K562 (cell line): ENCODE data around the gene GBX1. TPM values are rescaled to one million over a fixed set of nuclear protein-coding genes. Genes with fewer than 3 reads are reported as not detected.
A peak's percentile ranks its signal among the peaks of the same experiment; 100 is the strongest.

Source experiments
- CHCHD3 ChIP-seq: fragments of 250-450 bp; sonication (Bioruptor Pico); IDR thresholded peaks from 2 replicates; pipeline ENCODE4 v2.1.2; 2022; ENCODE audit warnings: mild to moderate bottlenecking
- CXXC5 ChIP-seq: fragments of 250-450 bp; sonication (Bioruptor Pico); IDR thresholded peaks from 2 replicates; pipeline ENCODE4 v1.8.0; 2022; ENCODE audit warnings: inconsistent platforms, mild to moderate bottlenecking, moderate library complexity
- DPF2 ChIP-seq: fragments of 450-650 bp; IDR thresholded peaks from 2 replicates; pipeline ENCODE4 v1.6.1; 2016
- ESRRA ChIP-seq: fragments of 450-650 bp; IDR thresholded peaks from 2 replicates; pipeline ENCODE4 v1.6.1; 2014; ENCODE audit warnings: low read depth, mild to moderate bottlenecking, moderate library complexity, borderline replicate concordance
- GATA2 ChIP-seq: sonication (generic); formaldehyde crosslinking; IDR thresholded peaks from 2 replicates; pipeline ENCODE4 v1.4.0; 2020; ENCODE audit warnings: mild to moderate bottlenecking, missing genetic modification reagents
- LEF1 ChIP-seq: fragments of 450-650 bp; IDR thresholded peaks from 2 replicates; pipeline ENCODE4 v1.6.1; 2016; ENCODE audit warnings: mild to moderate bottlenecking
- MAFG ChIP-seq: fragments of 450-650 bp; conservative IDR thresholded peaks from 2 replicates; pipeline ENCODE4 v1.6.1; 2016; ENCODE audit warnings: missing genetic modification characterization, missing compliant biosample characterization
- MEIS2 ChIP-seq: fragments of 450-650 bp; IDR thresholded peaks from 2 replicates; pipeline ENCODE4 v1.6.1; 2014; ENCODE audit warnings: mild to moderate bottlenecking; ENCODE audit not compliant: partially characterized antibody
- NFE2L1 ChIP-seq: fragments of 450-650 bp; IDR thresholded peaks from 2 replicates; pipeline ENCODE4 v1.6.1; 2016; ENCODE audit warnings: missing genetic modification characterization, low read depth, mild to moderate bottlenecking, missing compliant biosample characterization, moderate library complexity, borderline replicate concordance
- PHF20 ChIP-seq: fragments of 450-650 bp; IDR thresholded peaks from 2 replicates; pipeline ENCODE4 v1.6.1; 2018; ENCODE audit not compliant: partially characterized antibody
- PHF21A ChIP-seq: fragments of 450-650 bp; IDR thresholded peaks from 2 replicates; pipeline ENCODE4 v1.6.1; 2017; ENCODE audit warnings: low read depth, borderline replicate concordance
- REST ChIP-seq, 2 experiments: fragments of 450-650 bp; formaldehyde crosslinking in 1 of 2; IDR thresholded peaks; 2 replicates each; pipeline versions ENCODE4 v1.4.0 to v1.6.1; 2014 to 2020; ENCODE audit warnings: mild to moderate bottlenecking in 2 of 2, borderline replicate concordance in 1 of 2, low read depth in 1 of 2
- TEAD4 ChIP-seq, 2 experiments: sonication (generic) in 1 of 2; formaldehyde crosslinking in 1 of 2; IDR thresholded peaks; 2 replicates each; pipeline versions ENCODE4 v1.6.1 to v1.8.0; 2012 to 2022; ENCODE audit warnings: borderline replicate concordance in 1 of 2, inconsistent platforms in 1 of 2, low read length in 1 of 2, mild to moderate bottlenecking in 1 of 2, missing genetic modification reagents in 1 of 2
- THAP12 ChIP-seq: fragments of 250-450 bp; sonication (Bioruptor Pico); IDR thresholded peaks from 2 replicates; pipeline ENCODE4 v1.9.0; 2021; ENCODE audit warnings: mild to moderate bottlenecking, inconsistent platforms
- ZFP30 ChIP-seq: fragments of 250-450 bp; sonication (Bioruptor Pico); IDR thresholded peaks from 2 replicates; pipeline ENCODE4 v1.8.0; 2022; ENCODE audit warnings: moderate library complexity, mild to moderate bottlenecking, inconsistent platforms, borderline replicate concordance
- ZNF75A ChIP-seq: fragments of 450-650 bp; formaldehyde crosslinking; IDR thresholded peaks from 2 replicates; pipeline ENCODE4 v1.4.0; 2020; ENCODE audit warnings: mild to moderate bottlenecking
- polyA plus RNA-seq, 8 experiments: library from polyadenylated mRNA; depleted of rRNA in 4 of 8; stranded (reverse) in 5 of 8; unstranded in 3 of 8; fragments of >200 nt; fragmentation: Nextera tagmentation in 2 of 8; fragmentation: Illumina TruSeq in 1 of 8; extraction: Ambion mirVana in 2 of 8; extraction: Trizol in 1 of 8; gene quantifications; 2 replicates each; pipeline versions ENCODE4 v1.2.1 to v1.2.3, GENCODE V29; 2011 to 2014; ENCODE audit warnings: inconsistent platforms in 1 of 8, missing spikeins in 1 of 8
- total RNA-seq, 7 experiments: library from RNA; depleted of rRNA in 6 of 7; stranded (reverse); fragments of >200 nt in 6 of 7; fragmentation: Illumina TruSeq in 2 of 7; extraction: Trizol in 2 of 7; gene quantifications; 2 replicates each; pipeline versions ENCODE4 v1.2.1 to v1.2.3, GENCODE V29; 2011 to 2021; ENCODE audit warnings: low replicate concordance in 1 of 7

GBX1 gene
- total and polyA plus RNA-seq, 9 of the 15 experiments (the other 6 are each of a cell fraction or from before 2014, with no cell fraction given) = not detected

GRCh38 chr7:151206914-151207313 is 39.4 kb upstream of the GBX1 start (continued):
- TF ChIP-seq ZFP30 (no peak), MAFG (0 out of 2 replicates have a peak, but pooled peaks have one; percentile 35), TEAD4 (IDR thresholded peaks at IDR 0.05; ENCODE audit: low read length) (peak; percentile 90), TEAD4 (CRISPR knock-in tag; IDR thresholded peaks at IDR 0.05; ENCODE audit: borderline replicate concordance) (no peak), GATA2 (CRISPR knock-in tag) (peak; percentile 66), PHF20 (peak; percentile 28), CXXC5 (CRISPR knock-in tag) (peak; percentile 45; the same call in 1 of the 2 replicates), NFE2L1 (tag) (no peak), CHCHD3 (no peak), REST (IDR thresholded peaks at IDR 0.05; ENCODE audit: borderline replicate concordance) (peak; percentile 63), REST (CRISPR knock-in tag; IDR thresholded peaks at IDR 0.05; ENCODE audit: low read depth) (no peak), THAP12 (CRISPR knock-in tag) (no peak), ZNF75A (CRISPR knock-in tag) (no peak), LEF1 (peak; percentile 87), DPF2 (peak; percentile 87), MEIS2 (peak; percentile 99), PHF21A (peak; percentile 66; the same call in 1 of the 2 replicates), ESRRA (peak; percentile 73; the same call in 1 of the 2 replicates)
